GM19438 (cell line): Measurements from ENCODE around the gene OPCML.

Experiments used
- ATAC-seq: cut with Tn5 transposase; IDR thresholded peaks from one replicate; pipeline ENCODE4 v1.9.1; 2021; ENCODE audit warnings: low read depth; ENCODE audit not compliant: unreplicated experiment

OPCML gene

GRCh38 chr11:133418218-133418617, 114.1 kb downstream of the OPCML start:
- ATAC-seq, result no peak

GRCh38 chr11:133414506-133414905, 117.8 kb downstream of the OPCML start:
- no peak for ATAC-seq

GRCh38 chr11:133413703-133414102, 118.6 kb downstream of the OPCML start:
- ATAC-seq, result no peak

GRCh38 chr11:133409799-133410198, 122.5 kb downstream of the OPCML start:
- no peak for ATAC-seq

- ATAC-seq, result no peak
Measured at GRCh38 chr11:133408936-133409335, 123.4 kb downstream of the OPCML start.

GRCh38 chr11:133408402-133408801, 123.9 kb downstream of the OPCML start:
- no peak for ATAC-seq

GRCh38 chr11:133406489-133406888, 125.8 kb downstream of the OPCML start:
- ATAC-seq, result no peak

- no peak for ATAC-seq
Measured at GRCh38 chr11:133403900-133404299, 128.4 kb downstream of the OPCML start.

GRCh38 chr11:133402551-133402950, 129.8 kb downstream of the OPCML start:
- no peak for ATAC-seq

- no peak for ATAC-seq
Measured at GRCh38 chr11:133399855-133400625, 132.3 kb downstream of the OPCML start.

GRCh38 chr11:133399294-133399693, 133.0 kb downstream of the OPCML start:
- ATAC-seq, result no peak

GRCh38 chr11:133390803-133391202, 141.5 kb downstream of the OPCML start:
- ATAC-seq, result no peak

- no peak for ATAC-seq
Measured at GRCh38 chr11:133388975-133389568, 143.2 kb downstream of the OPCML start.

GRCh38 chr11:133388260-133388659, 144.0 kb downstream of the OPCML start:
- no peak for ATAC-seq

- no peak for ATAC-seq
Measured at GRCh38 chr11:133386852-133387251, 145.4 kb downstream of the OPCML start.

GRCh38 chr11:133386262-133386661, 146.0 kb downstream of the OPCML start:
- ATAC-seq, result no peak

GRCh38 chr11:133385781-133386180, 146.5 kb downstream of the OPCML start:
- no peak for ATAC-seq

GRCh38 chr11:133384731-133385130, 147.6 kb downstream of the OPCML start:
- no peak for ATAC-seq

- no peak for ATAC-seq
Measured at GRCh38 chr11:133383689-133384088, 148.6 kb downstream of the OPCML start.

- ATAC-seq, result no peak
Measured at GRCh38 chr11:133383201-133383600, 149.1 kb downstream of the OPCML start.

GRCh38 chr11:133382131-133382812, 150.0 kb downstream of the OPCML start:
- no peak for ATAC-seq

GRCh38 chr11:133381761-133382130, 150.6 kb downstream of the OPCML start:
- ATAC-seq, result no peak
